GM10248 (cell line): ENCODE data around the gene C22orf15.
A peak's percentile ranks its signal among the peaks of the same experiment; 100 is the strongest.

Experiments used
- CTCF ChIA-PET: fragments of 300-600 bp; sonication (Branson Sonifier 250); formaldehyde crosslinking; extraction: SDS; loops from one replicate; lab custom pipeline; 2021; ENCODE audit warnings: antibody characterized with exemption; lab: Yijun Ruan, JAX
- POLR2A ChIA-PET: fragments of 350-650 bp; sonication (Branson Sonifier 250); formaldehyde crosslinking; extraction: SDS; loops from one replicate; lab custom pipeline; 2020; ENCODE audit warnings: antibody characterized with exemption; lab: Yijun Ruan, JAX
- DNase-seq: peaks from one replicate; pipeline ENCODE4 v3.0.0; 2012; ENCODE audit errors: extremely low spot score
- CTCF ChIP-seq: IDR thresholded peaks from 2 replicates; pipeline ENCODE4 v1.5.1; 2012; ENCODE audit warnings: mild to moderate bottlenecking, low read depth; ENCODE audit errors: extremely low read depth, missing control alignments, control extremely low read depth

The C22orf15 gene

DNA sequence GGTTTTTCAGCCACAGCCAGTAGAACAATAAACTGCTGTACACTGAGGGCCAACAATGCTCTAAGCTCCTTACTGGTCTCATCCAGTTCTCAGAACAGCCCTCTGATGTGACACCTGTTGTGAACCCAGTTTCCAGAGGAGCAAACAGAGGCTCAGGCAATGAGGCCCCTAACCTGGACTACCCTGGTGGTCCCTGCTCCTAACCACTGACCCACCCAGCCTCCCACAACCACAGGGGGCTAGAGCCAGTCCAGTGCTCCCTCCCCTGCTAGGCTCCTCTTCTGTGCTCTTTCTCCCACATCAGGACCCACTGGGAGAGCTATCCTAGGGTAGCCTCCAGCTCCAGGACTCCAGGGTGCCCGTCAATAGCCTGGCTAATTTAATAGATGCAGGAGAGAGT lies 19.9 kb downstream of the C22orf15 start:
- no peak for TF ChIP-seq CTCF
- ChIA-PET POLR2A (no interaction called here), CTCF (interaction anchor here (1.4 kb wide), 1 partner anchor 11 kb away, joined by 5 read pairs; no protein-coding TSS in a partner anchor)
- no peak for DNase-seq

- ChIA-PET POLR2A (no interaction called here), CTCF (no interaction called here)
- no peak for TF ChIP-seq CTCF
- DNase-seq: no peak
Observed at GRCh38 chr22:23783265-23784150, 20.7 kb downstream of the C22orf15 start.

GRCh38 chr22:23784215-23784732 lies 21.5 kb downstream of the C22orf15 start:
- POLR2A ChIA-PET: no interaction called here
- CTCF ChIA-PET: no interaction called here
- no peak for DNase-seq
- TF ChIP-seq CTCF: no peak

- POLR2A ChIA-PET: interaction anchor here (0.5 to 1.3 kb wide), 2 partner anchors 60 to 1613 kb away, joined by 3 to 4 read pairs; no protein-coding TSS in a partner anchor
- TF ChIP-seq CTCF: no peak
- no peak for DNase-seq
- CTCF ChIA-PET: interaction anchor here (1.3 to 3.5 kb wide), 3 partner anchors 9 to 63 kb away, joined by 3 to 16 read pairs (median 7); no protein-coding TSS in a partner anchor
Observed at GRCh38 chr22:23786261-23786710, 23.5 kb downstream of the C22orf15 start.

- no peak for TF ChIP-seq CTCF
- ChIA-PET POLR2A (interaction anchor here (0.5 to 1.3 kb wide), 2 partner anchors 60 to 1612 kb away, joined by 3 to 4 read pairs; no protein-coding TSS in a partner anchor), CTCF (interaction anchor here (1.0 to 3.5 kb wide), 4 partner anchors 9 to 63 kb away, joined by 3 to 16 read pairs (median 5); no protein-coding TSS in a partner anchor)
- DNase-seq: peak; percentile 94
Observed at GRCh38 chr22:23786752-23787599, 24.2 kb downstream of the C22orf15 start, which contains the start of gene SMARCB1. SMARCB1 (plus strand) TSS chr22:23786966; CDS start chr22:23787170, 204 bp downstream.

- ChIA-PET CTCF (interaction anchor here (1.0 to 3.5 kb wide), 4 partner anchors 10 to 62 kb away, joined by 3 to 16 read pairs (median 8); no protein-coding TSS in a partner anchor), POLR2A (no interaction called here)
- DNase-seq: no peak
- TF ChIP-seq CTCF: no peak
Observed at GRCh38 chr22:23787600-23787896, 24.8 kb downstream of the C22orf15 start.
